ENCODE measurements around the gene ATP6V0A4.

The ATP6V0A4 gene

DNA sequence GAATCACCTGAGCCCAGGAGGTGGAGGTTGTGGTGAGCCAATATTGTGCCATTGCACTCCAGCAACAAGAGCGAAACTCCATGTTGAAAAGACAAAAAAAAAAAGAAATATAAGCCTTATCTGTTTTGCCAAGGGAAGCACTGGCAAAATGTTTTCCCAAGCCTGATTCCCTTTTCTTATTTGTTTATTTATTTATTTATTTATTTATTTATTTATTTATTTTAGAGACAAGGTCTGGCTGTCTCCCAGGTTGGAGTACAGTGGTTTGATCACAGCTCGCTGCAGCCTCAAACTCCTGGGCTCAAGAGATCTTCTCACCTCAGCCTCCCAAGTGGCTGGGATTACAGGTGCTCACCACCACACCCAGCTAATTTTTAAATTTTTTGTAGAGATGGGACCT, 141.0 kb downstream of the ATP6V0A4 start:
- DNase-seq: no peak

Measured in cortex of kidney (tissue), 1 donor.